ENCODE data around the gene AGPAT4.

DNA sequence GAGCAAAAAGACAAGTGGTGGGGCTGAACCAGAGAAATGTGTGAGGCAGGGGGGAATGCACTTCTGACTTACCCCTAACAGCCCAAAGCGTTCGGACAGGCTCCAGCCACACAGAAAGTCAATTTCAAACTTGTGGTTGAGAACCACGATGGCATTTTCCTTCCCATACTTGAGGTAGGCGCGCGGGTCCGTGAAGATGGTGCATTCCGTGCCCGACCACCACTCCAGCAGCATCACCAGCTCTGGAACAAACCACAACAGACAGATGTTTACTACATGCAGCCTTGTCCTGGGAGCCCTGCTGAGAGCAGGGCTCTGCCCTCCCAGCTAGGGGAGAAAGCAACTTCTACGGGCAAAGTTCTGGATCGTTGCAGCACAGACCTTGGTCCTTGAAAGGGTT, 107.7 kb downstream of the AGPAT4 start:
- TF ChIP-seq, protein P1, sequence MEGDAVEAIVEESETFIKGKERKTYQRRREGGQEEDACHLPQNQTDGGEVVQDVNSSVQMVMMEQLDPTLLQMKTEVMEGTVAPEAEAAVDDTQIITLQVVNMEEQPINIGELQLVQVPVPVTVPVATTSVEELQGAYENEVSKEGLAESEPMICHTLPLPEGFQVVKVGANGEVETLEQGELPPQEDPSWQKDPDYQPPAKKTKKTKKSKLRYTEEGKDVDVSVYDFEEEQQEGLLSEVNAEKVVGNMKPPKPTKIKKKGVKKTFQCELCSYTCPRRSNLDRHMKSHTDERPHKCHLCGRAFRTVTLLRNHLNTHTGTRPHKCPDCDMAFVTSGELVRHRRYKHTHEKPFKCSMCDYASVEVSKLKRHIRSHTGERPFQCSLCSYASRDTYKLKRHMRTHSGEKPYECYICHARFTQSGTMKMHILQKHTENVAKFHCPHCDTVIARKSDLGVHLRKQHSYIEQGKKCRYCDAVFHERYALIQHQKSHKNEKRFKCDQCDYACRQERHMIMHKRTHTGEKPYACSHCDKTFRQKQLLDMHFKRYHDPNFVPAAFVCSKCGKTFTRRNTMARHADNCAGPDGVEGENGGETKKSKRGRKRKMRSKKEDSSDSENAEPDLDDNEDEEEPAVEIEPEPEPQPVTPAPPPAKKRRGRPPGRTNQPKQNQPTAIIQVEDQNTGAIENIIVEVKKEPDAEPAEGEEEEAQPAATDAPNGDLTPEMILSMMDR (optimal IDR thresholded peaks at IDR 0.05 in 1 of 3, IDR thresholded peaks at IDR 0.05 in 1 of 3, conservative IDR thresholded peaks at IDR 0.05 in 1 of 3; ENCODE audit: extremely low read depth in 1 of 3, insufficient read depth in 2 of 3, low read length in 3 of 3) = no peak
- no peak for TF ChIP-seq EZH2 (IDR thresholded peaks at IDR 0.05; ENCODE audit: low read length)
